GF-D8 (cell line): ENCODE results near the gene MRAP.

Experiments used
- DNase-seq: peaks from one replicate; lab custom pipeline; 2025; lab: John Stamatoyannopoulos, UW

Gene MRAP

GRCh38 chr21:32322676-32323075, 24.0 kb downstream of the MRAP start:
- no peak for DNase-seq

DNA sequence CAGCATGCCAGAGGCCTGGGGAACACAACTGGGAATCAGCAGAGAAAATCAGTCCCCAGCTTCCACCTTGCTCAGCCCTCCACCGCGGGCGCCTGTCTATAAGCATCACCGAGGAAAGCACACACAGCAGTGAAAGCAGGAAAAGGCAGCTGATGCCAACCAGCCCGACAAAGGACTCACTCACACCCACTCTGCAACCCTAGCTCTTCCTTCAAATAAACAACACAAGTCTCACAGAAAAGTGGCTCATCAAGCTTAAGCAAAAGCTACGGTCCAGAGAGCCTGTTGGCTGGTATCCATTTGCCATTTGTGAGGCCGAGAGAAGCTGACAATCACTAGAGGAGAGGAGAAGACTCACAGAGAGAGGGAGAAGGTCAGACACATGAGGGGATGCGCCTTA, 27.1 kb downstream of the MRAP start:
- DNase-seq: no peak

DNA sequence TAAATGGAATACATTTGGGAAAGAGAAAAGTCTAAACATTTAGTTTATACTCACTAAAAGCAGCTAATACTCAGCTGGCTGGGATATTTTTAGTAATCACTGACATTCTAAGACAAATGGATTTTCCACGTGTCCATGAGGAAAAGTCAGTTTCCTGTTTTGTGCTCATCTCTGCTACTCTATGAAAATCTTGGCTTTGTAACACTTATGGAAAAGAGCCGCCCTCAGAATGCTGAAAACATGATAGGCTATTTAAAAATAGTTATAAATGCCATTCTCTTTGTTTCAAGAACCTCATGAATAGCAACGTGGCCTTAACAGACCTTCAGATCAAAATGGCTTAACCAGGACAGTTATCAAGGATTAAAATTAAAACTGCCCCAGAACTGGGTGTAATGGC, 29.9 kb downstream of the MRAP start:
- no peak for DNase-seq

DNA sequence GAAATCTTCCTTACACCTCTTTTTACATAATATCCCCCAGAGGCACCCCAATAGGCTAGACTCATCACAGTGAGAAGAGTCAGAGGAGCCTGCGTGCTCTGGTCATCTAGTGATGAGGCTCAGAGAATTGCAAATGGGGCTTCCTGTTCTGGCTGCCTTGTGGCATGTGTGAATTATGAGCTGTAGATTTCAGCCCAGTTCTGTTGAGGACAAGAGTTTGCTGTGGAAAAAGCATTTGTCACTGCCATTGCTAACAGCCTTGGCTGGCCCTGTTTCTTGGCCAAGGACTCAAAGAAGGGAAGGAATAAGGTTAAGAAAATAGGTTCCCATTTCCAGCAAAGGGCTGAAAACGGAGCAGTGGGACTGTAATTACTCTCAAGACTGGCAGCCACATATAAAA, 30.7 kb downstream of the MRAP start:
- DNase-seq: no peak

GRCh38 chr21:32329776-32330175, 31.1 kb downstream of the MRAP start:
- DNase-seq: no peak

- no peak for DNase-seq
These were observed 32.2 kb downstream of the MRAP start for GRCh38 chr21:32330784-32331311.

- DNase-seq: no peak
These were observed 33.0 kb downstream of the MRAP start for GRCh38 chr21:32331444-32332305.

DNA sequence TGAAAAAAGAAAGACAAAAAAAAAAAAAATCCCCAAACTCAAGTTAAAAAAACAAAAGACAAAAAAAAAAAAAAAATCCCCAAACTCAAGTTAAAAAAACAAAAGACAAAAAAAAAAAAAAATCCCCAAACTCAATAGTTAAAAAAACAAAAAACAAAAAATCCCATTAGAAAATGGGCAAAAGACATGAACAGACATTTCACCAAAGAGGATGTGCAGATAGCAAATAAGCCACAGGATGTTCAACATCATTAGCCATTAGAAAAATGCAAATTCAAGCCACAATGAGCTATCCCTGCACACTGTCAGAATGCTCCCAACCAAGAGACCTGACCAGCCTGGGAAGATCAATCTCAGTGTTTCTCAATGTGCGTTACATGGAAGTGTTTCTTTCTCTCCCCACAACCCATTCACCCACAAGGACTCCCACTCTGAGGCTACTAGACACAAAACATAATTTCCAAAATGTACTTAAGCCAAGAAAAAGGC, 33.9 kb downstream of the MRAP start:
- no peak for DNase-seq

GRCh38 chr21:32333953-32334673, 35.5 kb downstream of the MRAP start:
- DNase-seq: no peak

DNA sequence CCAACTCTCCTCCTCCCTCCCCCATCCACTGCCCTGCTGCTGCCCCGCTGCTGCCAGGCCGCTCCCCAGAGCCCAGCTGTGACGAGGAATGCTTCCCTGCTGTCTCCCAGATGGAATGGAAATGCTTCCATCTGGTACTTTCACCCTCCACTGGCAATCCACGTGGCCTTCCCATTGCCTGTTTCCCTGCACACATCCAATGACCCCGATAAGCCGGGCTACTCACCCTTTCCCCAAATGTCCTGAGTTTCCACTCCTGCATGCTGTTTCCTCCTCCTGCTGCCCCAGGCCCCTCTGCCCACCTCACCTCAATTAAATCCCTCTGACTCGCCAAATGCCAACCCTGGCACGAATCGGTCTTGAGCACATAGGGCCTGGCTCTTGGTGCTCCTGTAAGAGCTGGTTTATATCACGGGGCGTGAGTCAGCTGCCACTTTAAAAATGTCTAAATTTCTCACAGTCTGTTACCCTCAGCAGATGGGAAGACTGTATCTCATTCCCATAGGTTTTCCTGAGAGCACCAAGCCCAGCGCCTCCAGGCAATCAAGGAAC, 36.4 kb downstream of the MRAP start:
- no peak for DNase-seq

- DNase-seq: no peak
These were observed 37.2 kb downstream of the MRAP start for GRCh38 chr21:32335601-32336575.

DNA sequence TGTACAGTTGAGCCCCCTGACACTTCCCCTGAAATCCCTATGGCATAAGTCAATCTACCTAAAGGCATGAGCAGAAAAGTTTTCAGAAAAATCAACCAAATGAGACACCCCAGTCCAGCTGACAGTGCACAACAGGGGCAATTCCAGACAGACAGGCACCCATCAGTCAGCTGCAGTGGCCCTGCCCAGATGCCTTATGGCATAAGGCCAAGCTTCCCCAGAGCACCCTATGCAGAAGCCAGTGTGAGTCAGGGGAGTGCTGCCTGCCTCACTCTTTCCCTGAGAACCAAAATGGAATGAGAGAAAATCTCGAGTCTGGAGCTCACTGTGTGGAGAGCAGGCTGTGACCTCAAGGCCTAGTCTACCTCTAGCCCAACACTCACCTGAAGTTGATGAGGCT, 38.1 kb downstream of the MRAP start:
- DNase-seq: no peak

- DNase-seq: no peak
These were observed 38.6 kb downstream of the MRAP start for GRCh38 chr21:32337206-32337605.

DNA sequence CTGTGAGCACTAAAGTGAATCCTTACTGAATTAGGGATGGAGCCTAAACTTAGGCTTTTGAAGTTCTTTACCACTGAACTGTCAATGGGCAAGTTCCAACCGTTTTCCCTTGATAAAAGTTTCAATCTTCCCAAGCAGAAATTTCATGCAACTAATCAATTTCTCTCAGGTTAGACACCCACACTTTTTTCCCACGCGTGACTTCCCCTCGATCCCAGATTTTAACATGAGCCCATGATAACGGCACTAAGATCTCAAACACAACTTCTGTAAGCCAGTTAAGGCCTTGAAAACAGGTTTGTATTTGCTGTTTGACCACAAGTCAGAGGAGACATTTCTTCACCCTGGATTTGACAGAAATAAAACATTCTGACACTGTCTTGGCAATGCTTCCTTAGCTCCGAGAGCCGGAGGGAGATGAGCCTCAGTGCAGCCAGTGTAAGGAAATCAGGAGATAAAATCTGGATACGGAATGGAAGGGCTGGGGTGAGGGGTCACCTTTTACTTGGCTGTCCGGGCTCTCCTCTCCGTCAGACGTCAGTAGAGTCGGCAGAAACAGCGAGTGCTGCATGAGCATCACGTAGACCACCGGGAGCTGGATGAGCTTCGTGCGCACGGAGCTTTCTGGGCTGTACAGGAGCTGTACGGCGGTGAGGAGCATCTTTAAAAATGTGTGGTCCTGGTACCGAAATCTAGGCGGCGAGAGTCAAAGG, 39.7 kb downstream of the MRAP start:
- no peak for DNase-seq

DNA sequence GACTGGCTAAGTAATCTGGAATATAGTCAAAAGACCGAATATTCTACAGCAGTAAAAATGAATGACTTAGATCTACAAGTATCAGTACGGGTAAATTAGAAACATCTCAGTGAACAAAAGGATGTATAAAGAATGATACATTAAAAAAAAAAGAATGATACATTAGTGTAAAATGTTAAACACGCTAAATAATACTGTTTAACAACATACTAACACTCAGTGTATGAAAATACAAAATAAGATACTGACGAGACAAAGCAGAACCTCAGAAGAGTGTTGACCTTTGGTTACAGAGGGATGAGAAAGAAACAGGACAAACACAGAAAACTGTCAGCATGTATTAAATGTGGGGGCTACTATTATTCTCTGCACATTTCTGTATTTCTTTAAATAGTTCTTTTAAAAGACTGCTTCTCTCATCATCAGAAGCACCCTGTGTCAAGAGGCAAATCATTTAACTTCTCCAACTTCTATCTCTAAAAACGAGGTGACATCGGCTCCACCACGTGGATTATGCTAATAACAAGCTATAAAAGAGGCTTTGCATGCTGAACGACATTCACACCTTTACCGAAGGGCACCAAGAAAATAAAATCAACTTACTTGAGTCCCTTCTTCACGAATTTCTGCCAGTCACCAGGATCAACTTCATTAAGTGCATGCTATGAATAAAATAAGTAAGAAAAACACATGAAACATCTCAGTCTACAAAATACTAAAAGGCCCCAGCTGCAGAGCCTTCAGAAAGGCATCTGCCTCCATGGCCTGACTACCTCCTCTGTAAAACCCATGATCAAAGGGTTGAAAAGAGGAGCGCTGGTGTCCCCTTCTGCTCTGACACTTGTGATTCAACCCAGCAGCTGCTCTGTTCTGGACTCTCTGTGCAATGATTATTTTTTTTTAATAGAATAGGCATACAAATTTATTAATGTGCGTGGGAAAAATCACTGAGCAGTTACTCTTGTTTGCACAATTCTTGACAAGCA, 42.5 kb downstream of the MRAP start:
- DNase-seq: no peak

DNA sequence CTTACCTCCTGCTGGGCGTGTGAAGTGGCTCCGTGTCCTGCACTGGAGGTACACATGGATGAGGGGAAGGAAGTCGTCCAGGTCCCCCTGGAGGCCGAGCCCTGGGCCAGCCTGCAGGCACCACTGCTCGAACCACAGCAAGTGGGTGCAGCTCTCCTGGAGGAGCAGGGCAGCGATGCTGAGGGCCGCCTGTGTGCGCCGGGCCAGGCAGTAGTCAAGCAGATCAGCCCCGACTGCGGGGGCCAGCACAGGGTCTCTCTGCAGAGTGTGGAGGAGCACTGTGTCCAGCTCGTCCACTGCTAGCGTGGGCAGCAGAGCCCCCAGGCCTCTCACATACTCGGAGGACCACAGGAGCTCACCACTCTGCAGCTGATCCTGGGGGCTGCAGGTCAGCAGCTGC, 48.3 kb downstream of the MRAP start:
- DNase-seq: no peak

- DNase-seq: no peak
These were observed 48.7 kb downstream of the MRAP start for GRCh38 chr21:32347351-32347750.

DNA sequence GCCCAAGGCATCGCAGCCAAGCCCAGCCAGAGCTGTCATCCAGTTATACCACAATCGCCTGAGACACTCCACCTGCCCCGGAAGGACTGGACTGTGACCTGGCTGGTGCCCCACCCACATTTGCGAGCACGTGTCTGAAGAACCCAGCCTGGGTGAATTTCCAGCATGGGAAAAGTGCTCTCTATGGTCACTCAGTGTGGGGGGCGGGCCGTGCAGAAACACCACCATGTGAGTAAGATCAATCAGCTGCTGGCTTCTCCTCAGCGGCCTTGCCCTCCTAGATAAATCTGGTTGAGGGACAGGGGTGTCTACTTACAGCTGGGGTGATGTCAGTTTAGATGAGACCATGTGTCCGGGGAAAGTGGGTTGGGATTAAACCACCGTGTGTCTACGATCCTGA, 49.3 kb downstream of the MRAP start:
- DNase-seq: no peak

- DNase-seq: no peak
These were observed 50.1 kb downstream of the MRAP start for GRCh38 chr21:32348604-32349332.
